ENCODE measurements around the gene CENPP.

Gene CENPP

DNA sequence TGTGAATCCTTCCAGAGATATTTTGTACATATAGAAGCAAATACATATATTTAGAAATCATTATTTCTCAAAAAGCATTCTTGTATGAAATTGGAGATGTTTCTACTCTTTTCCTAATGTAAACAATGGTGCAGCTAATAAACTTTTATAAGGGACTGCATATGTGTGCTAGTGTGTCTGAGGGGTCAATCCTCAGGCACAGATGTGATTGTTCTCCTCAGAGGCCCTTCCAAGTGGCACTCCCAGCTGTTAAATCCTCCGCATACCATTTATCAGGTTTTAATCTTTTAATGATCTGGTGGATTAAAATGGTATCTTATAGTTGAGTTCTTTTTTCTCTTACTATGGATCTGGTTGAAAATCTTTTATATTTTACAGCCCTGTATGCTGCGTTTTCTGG is 104.1 kb downstream of the CENPP start:
- Histone ChIP-seq H3K9me3 (ENCODE audit: insufficient read depth, low read length) (no peaks in the 10 kb centered on the region), H4K20me1 (ENCODE audit: low read depth, low read length) (no peaks in the 10 kb centered on the region), H2AFZ (ENCODE audit: low read depth, low read length, severe bottlenecking) (no peak overlapping the region), H3F3A (ENCODE audit: insufficient read depth) (no peaks in the 10 kb centered on the region), H3K4me3 (ENCODE audit: insufficient read depth, low read length, poor library complexity, severe bottlenecking) (no peak overlapping the region), H3K4me2 (ENCODE audit: low read depth, low read length, poor library complexity, severe bottlenecking) (no peak overlapping the region), H3K27ac (ENCODE audit: low read depth, low read length) (no peak overlapping the region), H3K36me3 (ENCODE audit: low read length) (no peaks in the 10 kb centered on the region), H3K9me2 (replicated peaks; ENCODE audit: insufficient read depth, low read length) (no peaks in the 10 kb centered on the region), H3K9ac (ENCODE audit: low read length) (no peak overlapping the region), H3K27me3 (ENCODE audit: low read length) (no peaks in the 10 kb centered on the region), H3K79me2 (ENCODE audit: insufficient read depth, low read length) (no peaks in the 10 kb centered on the region)
- TF ChIP-seq, protein P1, sequence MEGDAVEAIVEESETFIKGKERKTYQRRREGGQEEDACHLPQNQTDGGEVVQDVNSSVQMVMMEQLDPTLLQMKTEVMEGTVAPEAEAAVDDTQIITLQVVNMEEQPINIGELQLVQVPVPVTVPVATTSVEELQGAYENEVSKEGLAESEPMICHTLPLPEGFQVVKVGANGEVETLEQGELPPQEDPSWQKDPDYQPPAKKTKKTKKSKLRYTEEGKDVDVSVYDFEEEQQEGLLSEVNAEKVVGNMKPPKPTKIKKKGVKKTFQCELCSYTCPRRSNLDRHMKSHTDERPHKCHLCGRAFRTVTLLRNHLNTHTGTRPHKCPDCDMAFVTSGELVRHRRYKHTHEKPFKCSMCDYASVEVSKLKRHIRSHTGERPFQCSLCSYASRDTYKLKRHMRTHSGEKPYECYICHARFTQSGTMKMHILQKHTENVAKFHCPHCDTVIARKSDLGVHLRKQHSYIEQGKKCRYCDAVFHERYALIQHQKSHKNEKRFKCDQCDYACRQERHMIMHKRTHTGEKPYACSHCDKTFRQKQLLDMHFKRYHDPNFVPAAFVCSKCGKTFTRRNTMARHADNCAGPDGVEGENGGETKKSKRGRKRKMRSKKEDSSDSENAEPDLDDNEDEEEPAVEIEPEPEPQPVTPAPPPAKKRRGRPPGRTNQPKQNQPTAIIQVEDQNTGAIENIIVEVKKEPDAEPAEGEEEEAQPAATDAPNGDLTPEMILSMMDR (IDR thresholded peaks at IDR 0.05; ENCODE audit: insufficient read depth, low read length, poor library complexity, severe bottlenecking), result no peak
- no peak for TF ChIP-seq EZH2phosphoT487 (conservative IDR thresholded peaks at IDR 0.05; ENCODE audit: low read length)

DNA sequence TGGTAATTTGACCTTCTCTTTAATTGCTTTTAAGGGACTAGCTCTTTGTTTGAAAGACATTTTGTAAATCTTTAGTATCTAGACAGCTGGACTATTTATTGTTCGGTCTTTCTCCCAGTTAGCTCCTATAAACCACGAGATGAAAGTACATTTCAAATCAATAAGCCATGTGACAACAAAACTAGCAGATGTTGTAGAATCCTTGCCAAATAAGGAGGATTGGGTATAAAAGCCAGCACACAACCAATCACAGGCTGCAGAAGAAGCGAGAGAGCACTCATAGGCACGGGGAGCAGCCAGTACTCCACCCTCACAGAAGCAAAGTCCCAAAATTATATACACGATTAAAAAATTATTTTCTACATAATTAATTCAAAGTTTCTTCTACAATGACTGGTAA is 106.6 kb downstream of the CENPP start:
- no peaks in the 10 kb centered on the region for H4K20me1 ChIP-seq (ENCODE audit: low read depth, low read length)
- H3K79me2 ChIP-seq (ENCODE audit: insufficient read depth, low read length), result no peaks in the 10 kb centered on the region
- no peaks in the 10 kb centered on the region for H3K36me3 ChIP-seq (ENCODE audit: low read length)
- no peaks in the 10 kb centered on the region; the same call in 1 of the 2 replicates for H3F3A ChIP-seq (ENCODE audit: insufficient read depth)
- no peaks in the 10 kb centered on the region for H3K9me3 ChIP-seq (ENCODE audit: insufficient read depth, low read length)
- no peak overlapping the region for H3K4me2 ChIP-seq (ENCODE audit: low read depth, low read length, poor library complexity, severe bottlenecking)
- H3K4me3 ChIP-seq (ENCODE audit: insufficient read depth, low read length, poor library complexity, severe bottlenecking), result no peak overlapping the region
- TF ChIP-seq, protein P1 (IDR thresholded peaks at IDR 0.05; ENCODE audit: insufficient read depth, low read length, poor library complexity, severe bottlenecking), result no peak
- TF ChIP-seq EZH2phosphoT487 (conservative IDR thresholded peaks at IDR 0.05; ENCODE audit: low read length), result no peak
- no peak overlapping the region for H3K27ac ChIP-seq (ENCODE audit: low read depth, low read length)
- H3K27me3 ChIP-seq (ENCODE audit: low read length), result no peaks in the 10 kb centered on the region
- no peak overlapping the region for H3K9ac ChIP-seq (ENCODE audit: low read length)
- no peak overlapping the region for H2AFZ ChIP-seq (ENCODE audit: low read depth, low read length, severe bottlenecking)
- H3K9me2 ChIP-seq (replicated peaks; ENCODE audit: insufficient read depth, low read length), result no peaks in the 10 kb centered on the region

GRCh38 chr9:92432972-92433548 is 107.3 kb downstream of the CENPP start:
- H3K27ac ChIP-seq (ENCODE audit: low read depth, low read length), result no peak overlapping the region
- no peaks in the 10 kb centered on the region; the same call in 1 of the 2 replicates for H3F3A ChIP-seq (ENCODE audit: insufficient read depth)

More at GRCh38 chr9:92432972-92433548, 107.3 kb downstream of the CENPP start:
- no peak overlapping the region for H2AFZ ChIP-seq (ENCODE audit: low read depth, low read length, severe bottlenecking)
- H3K9me2 ChIP-seq (replicated peaks; ENCODE audit: insufficient read depth, low read length), result no peaks in the 10 kb centered on the region
- no peak overlapping the region for H3K9ac ChIP-seq (ENCODE audit: low read length)
- no peaks in the 10 kb centered on the region for H3K9me3 ChIP-seq (ENCODE audit: insufficient read depth, low read length)
- no peaks in the 10 kb centered on the region for H3K79me2 ChIP-seq (ENCODE audit: insufficient read depth, low read length)
- H3K27me3 ChIP-seq (ENCODE audit: low read length), result no peaks in the 10 kb centered on the region
- no peaks in the 10 kb centered on the region for H3K36me3 ChIP-seq (ENCODE audit: low read length)
- H3K4me2 ChIP-seq (ENCODE audit: low read depth, low read length, poor library complexity, severe bottlenecking), result no peak overlapping the region
- H3K4me3 ChIP-seq (ENCODE audit: insufficient read depth, low read length, poor library complexity, severe bottlenecking), result no peak overlapping the region
- TF ChIP-seq, protein P1 (IDR thresholded peaks at IDR 0.05; ENCODE audit: insufficient read depth, low read length, poor library complexity, severe bottlenecking), result no peak
- no peak for TF ChIP-seq EZH2phosphoT487 (conservative IDR thresholded peaks at IDR 0.05; ENCODE audit: low read length)
- H4K20me1 ChIP-seq (ENCODE audit: low read depth, low read length), result no peaks in the 10 kb centered on the region
